ENCODE data around the gene XYLT1.
A peak's percentile ranks its signal among the peaks of the same experiment; 100 is the strongest.
"Not testable (repeated sequence)": the region's sequence is repeated elsewhere in the genome, so short reads cannot be mapped to it uniquely, and the experiment has no call there.

XYLT1 gene

DNA sequence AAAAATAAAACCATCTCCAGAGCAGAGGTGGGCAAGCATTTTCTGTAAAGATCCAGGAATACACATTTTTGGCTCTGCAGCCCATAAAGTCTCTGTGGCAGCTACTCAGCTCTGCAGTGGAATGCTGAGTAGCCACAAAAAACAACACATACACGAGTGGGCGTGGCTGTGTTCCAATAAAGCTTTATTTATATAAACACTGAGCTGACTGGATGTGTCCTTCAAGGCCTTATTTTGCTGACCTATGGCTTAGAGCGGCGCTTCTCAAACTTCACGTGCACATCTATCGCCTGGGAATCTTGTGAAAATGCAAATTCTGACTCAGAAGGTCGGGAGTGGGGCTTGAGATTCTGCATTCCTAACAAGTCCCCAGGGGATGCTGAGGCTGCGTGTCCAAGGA is 39.7 kb downstream of the XYLT1 start:
- DNase-seq (ENCODE audit: low spot score): no peak

- DNase-seq (ENCODE audit: low spot score): no peak
Observed at GRCh38 chr16:17426451-17426850, 44.3 kb downstream of the XYLT1 start.

DNA sequence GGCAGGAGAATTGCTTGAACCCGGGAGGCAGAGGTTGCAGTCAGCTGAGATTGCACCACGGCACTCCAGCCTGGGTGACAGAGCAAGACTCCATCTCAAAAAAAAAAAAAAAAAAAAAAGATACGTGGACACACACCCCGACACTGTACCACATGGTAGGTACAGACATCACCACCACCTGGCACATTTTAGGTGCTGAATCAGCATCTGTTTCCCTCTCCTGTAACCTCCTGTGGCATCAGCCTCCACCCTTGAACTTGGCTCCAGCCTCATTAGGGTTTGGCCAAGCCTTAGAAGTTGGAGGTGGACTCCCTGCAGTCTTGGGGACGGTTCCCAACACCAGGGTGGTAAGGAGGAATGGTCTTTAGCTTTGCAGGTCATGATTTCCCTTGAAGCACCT is 46.0 kb downstream of the XYLT1 start:
- DNase-seq (ENCODE audit: low spot score): no peak

DNA sequence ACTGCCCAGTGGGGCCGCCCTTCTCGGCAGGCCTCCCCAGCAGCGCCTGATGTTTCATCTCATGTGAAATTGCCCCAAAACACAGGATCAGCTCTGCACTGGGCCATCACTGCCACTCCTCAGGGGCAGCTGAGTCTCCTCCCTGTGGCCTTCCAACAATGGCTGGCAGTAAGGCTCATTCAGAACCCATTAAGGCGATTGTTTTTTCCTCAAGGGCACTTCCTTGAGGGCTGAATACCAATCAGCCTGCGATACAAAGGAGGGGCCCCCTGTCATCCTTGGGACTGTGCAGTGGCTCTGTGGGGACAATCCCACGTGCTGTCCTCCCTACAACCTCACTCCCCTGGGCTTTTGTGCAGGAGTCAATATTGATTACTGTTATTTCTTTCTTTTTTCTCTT is 47.5 kb downstream of the XYLT1 start:
- no peak for DNase-seq (ENCODE audit: low spot score)

DNA sequence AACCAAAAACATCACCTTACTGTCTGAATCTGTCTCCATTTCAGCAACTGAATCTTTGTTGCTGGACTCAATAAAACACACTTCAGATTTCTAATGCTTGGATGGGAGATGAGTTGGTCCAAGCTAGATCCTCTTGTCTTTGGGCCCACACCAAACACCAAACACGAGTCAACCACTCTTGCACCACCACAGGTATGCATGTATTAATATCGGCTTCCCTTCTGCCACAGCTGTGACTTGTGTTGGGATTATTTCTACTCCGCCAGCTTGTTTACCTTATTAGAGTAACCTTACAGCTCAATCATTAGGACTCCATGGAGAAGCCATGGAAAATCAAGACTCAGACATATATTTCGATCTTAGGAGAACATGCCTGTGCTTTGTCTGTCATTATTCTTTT is 49.9 kb downstream of the XYLT1 start:
- DNase-seq (ENCODE audit: low spot score): no peak

DNA sequence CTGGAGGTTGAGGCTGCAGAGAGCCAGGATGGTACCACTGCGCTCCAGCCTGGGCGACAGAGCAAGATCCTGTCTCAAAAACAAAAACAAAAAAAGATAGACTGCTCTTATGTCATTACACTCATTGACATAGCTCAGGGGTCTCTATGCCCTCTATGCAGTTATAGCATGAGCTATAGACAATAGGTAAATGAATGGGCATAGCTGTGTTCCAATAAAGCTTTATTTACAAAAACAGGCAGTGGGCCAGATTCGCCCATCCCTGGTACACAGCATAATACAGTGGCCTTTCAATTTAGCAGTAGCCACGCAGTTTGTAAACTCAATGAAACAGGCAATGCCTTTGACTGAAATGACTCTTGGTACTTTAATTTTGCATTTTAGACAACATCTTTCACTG is 51.5 kb downstream of the XYLT1 start:
- no peak for DNase-seq (ENCODE audit: low spot score)

GRCh38 chr16:17417740-17418139 is 53.0 kb downstream of the XYLT1 start:
- DNase-seq (ENCODE audit: low spot score): no peak

- DNase-seq (ENCODE audit: low spot score): peak; percentile 86
Observed at GRCh38 chr16:17416461-17417311, 54.1 kb downstream of the XYLT1 start.

DNA sequence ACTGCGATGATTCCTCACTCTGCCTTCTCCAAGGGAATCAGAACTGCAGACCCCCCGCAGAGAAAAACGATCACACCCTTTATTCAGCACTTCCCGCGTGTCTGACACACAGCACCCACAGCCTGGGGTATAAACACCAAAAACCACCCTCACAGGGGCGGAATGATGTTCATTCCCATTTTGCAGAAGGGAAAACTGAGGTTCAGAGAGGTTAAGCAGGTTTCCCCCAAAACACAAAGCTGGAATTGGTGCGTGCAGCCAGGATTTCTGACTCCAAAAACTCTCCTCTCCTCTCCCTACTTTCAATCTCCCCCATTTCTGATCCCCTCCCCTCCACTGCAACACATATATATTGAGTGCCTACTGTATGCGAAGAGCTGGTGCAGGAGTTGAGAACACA is 55.8 kb downstream of the XYLT1 start:
- no peak for DNase-seq (ENCODE audit: low spot score)

DNA sequence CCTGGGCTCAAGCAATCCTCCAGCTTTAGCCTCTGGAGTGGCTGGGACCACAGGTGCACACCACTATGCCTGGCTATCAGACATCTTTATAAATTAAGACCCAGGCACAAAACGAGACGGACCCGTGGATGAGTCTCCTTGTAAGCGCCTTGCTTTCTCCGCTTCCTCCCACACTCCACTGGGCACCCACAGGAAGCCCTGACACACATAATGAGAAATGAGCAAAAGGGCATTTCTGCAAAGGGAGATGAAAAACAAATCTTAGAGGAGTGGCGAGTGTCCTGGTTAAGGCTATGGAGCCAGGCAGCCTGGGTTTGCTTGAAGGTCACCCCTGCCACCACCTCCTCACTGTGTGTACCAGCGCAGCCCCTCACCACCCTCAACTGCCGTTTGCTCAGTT is 56.3 kb downstream of the XYLT1 start:
- no peak for DNase-seq (ENCODE audit: low spot score)

GRCh38 chr16:17413508-17413907 is 57.3 kb downstream of the XYLT1 start:
- no peak for DNase-seq (ENCODE audit: low spot score)

DNA sequence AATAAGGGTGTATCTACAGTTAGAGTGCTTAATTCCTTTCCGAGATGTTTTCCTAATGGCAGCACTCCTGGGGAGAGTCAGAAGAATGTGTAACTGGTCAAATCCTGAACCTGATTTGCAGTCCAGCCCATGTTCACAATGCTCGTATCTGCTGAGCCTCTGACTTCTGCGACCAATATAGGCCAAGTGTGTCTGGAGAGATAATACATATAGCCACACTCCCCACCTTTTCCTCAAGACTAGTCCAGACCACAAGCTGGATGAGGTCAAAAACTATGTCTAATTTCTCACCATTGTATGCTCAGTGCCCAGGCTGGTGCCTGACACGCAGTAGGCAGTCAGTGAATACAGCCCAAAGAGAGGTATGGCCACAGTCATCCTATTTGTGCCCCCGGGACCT is 58.0 kb downstream of the XYLT1 start:
- no peak for DNase-seq (ENCODE audit: low spot score)

DNA sequence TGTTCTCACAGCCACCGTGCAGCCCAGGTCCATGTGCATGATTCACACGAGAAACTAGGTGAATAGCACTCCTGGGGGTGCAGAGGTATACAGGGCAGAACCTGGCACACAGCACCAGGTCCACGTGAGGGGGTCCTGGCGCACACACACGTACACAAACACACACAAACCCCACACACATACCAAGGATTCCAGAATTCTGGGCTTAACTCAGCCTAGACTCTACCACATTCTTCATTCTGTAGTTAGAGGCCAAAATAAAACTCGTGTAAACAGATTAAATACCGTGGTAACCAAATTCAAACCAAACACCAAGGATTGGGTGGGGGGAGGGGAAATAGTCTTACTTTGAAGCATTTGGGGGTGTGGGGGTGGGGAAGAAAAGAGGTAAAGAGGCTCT is 58.5 kb downstream of the XYLT1 start:
- no peak for DNase-seq (ENCODE audit: low spot score)

DNA sequence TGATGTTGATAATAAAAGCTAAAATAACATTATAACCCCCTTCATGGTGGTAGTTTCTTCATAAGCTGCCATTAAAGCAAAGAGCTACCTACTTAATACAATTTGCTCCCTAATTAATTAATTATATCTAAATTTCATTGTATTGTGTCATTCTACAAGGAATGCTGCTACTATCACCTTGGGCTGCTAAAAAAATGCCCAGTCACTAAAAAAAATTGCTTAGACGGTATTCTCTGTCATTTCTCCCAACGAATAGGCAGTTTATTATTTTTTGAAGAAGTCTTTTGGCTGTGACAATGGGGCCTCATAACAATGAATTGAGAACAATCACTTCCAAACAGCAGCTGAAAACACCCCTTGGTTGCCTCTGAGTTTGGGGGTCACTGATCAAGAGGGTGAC is 59.5 kb downstream of the XYLT1 start:
- DNase-seq (ENCODE audit: low spot score): no peak

- not testable (repeated sequence) for DNase-seq (ENCODE audit: low spot score)
Observed at GRCh38 chr16:17410316-17410715, 60.4 kb downstream of the XYLT1 start.

- peak; percentile 62 for DNase-seq (ENCODE audit: low spot score)
Observed at GRCh38 chr16:17409894-17410293, 60.9 kb downstream of the XYLT1 start.

DNA sequence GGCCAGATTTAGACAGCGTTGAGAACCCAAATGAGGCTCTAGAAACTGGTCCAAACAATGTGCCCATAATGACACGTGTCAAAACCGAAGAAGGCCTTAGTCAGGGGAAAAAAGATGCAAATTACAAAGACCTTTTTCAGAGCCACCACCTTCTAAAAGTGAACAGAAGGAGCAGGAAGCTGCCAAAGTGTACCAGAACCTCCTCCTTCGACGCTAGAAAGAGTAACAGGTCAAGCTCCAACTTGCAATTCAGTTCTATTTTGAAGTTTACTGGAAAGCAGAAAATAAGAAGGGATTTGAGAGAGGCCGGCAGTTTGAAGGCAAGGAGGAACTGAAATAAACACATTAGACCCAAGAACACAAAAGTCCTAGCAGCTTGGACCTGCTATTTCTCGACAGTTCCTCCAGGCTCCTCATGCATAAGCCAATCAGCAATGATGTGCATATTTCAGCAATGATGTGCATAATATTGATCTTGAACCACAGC is 61.8 kb downstream of the XYLT1 start:
- no peak for DNase-seq (ENCODE audit: low spot score)

DNA sequence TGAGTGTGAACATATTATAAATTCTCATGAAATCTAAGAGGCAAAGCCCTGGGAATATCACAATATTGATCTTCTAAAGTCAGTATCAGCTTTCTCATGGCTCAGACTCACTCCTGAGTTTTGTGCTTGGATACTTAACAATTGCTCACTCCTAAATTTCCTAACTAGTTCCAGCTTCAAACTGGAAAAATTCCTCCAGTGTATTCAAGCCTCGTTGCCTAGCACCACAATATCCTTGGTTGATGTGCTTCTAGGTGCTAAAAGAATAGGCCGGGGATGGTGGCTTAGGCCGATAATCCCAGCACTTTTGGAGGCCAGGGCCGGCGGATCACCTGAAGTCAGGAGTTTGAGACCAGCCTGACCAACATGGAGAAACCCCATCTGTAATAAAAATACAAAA is 62.5 kb downstream of the XYLT1 start:
- no peak for DNase-seq (ENCODE audit: low spot score)

DNA sequence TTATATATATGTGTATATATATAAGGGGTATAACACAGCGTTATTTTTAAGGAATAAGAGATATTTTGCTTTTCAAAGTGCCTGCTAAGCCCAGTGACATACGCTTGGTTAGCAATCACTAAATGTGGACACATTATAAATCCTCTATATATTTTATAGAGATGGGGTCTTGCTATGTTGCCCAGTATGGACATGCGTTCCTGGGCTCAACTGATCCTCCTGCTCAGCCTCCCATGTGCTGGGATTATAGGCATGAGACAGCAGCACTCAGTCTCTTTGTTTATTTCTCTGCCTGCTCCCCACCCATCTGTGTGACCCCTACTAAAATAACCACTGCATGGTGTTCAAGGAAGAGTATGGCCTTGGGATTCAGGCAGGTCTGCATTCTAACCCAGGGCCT is 63.4 kb downstream of the XYLT1 start:
- DNase-seq (ENCODE audit: low spot score): no peak

DNA sequence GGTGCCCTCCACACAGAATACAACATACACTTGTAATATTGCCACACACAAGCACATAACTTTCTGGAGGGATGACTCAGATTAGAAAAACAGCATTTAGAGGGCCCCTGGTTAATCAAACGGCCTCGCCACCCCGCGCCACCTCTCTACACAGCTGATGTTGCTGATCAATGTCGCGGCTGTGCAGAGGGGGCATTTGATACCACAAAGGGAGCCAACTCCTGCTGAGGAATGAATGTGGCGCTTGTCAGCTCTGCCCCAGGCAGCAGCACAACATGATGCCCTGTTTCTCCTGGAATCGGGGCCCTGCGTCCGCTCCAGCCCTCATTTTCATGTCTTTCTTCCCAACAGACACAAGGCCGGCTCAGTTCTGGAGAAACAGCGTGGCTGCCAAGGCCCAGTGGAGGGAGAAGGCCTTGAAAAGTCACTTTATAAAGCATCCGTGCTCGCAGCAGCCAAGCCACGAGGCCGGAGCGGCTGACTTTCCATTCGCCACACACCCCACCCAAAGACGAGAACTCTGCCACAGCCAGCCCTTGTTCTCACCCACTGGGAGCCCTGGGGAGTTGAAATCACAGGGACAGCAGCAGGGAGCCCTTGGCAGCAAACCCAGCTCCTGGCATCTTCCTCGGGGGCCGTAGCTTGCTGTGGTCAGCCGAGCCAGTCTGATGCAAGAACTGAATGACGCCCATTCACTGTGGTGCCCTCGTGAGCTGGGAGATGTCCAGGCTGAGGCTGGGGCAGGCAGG is 65.6 kb downstream of the XYLT1 start:
- DNase-seq (ENCODE audit: low spot score): peak; percentile 99

DNA sequence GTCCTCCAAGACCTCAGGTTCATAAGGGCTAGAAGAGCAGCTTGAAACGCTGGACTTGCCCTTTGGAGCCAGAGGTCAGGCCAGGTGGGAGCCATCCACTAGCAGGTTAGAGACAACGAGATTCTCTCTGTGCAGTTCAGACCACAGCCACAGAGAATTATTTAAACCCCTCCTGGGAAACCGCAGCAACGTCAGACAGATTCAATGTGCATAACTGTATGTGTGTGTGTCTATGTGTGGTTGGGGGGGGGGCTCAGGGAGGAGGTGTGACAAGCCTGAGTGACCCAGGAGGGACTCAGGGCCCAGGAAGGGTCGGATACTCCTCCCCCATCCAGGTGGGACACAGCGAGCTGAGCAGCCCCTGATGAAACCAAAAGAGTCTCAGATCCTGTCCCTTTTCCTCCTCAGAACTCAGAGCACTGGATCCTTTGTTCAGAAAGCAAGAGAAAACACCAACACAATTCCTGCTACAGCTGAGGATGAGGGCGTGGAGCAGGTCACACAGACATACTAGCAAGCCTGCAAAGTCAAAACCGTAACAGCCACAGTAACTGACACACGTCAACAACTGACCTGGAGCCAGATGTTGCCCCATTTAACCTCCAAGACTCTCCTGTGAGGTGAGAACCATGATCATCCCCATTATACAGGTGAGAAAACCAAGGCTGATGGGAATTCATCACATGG is 66.8 kb downstream of the XYLT1 start:
- no peak for DNase-seq (ENCODE audit: low spot score)

GRCh38 chr16:17403156-17403809 is 67.5 kb downstream of the XYLT1 start:
- DNase-seq (ENCODE audit: low spot score): no peak
